ENCODE results near the gene CADPS.
A peak's percentile ranks its signal among the peaks of the same experiment; 100 is the strongest.

Gene CADPS

GRCh38 chr3:62678841-62679240, 196.4 kb downstream of the CADPS start:
- no peak for DNase-seq

GRCh38 chr3:62677926-62678325, 197.3 kb downstream of the CADPS start:
- DNase-seq: no peak

- DNase-seq: no peak
These were observed 198.4 kb downstream of the CADPS start for GRCh38 chr3:62676689-62677271.

GRCh38 chr3:62675492-62675891, 199.7 kb downstream of the CADPS start:
- no peak for DNase-seq

- no peak for DNase-seq
These were observed 202.3 kb downstream of the CADPS start for GRCh38 chr3:62672988-62673313.

GRCh38 chr3:62672270-62672987, 202.8 kb downstream of the CADPS start:
- no peak for DNase-seq

- DNase-seq: no peak
These were observed 204.9 kb downstream of the CADPS start for GRCh38 chr3:62670351-62670750.

GRCh38 chr3:62669161-62669560, 206.1 kb downstream of the CADPS start:
- DNase-seq: no peak

- DNase-seq: no peak
These were observed 207.5 kb downstream of the CADPS start for GRCh38 chr3:62667714-62668113.

GRCh38 chr3:62665627-62666437, 209.4 kb downstream of the CADPS start:
- peak in 1 of 2 donors; percentile 6 for DNase-seq

GRCh38 chr3:62662677-62663076, 212.5 kb downstream of the CADPS start:
- no peak for DNase-seq

GRCh38 chr3:62659660-62660059, 215.6 kb downstream of the CADPS start:
- no peak for DNase-seq

GRCh38 chr3:62655691-62656063, 219.5 kb downstream of the CADPS start:
- DNase-seq: no peak

GRCh38 chr3:62655056-62655690, 220.0 kb downstream of the CADPS start:
- DNase-seq: no peak

- DNase-seq: no peak
These were observed 221.4 kb downstream of the CADPS start for GRCh38 chr3:62653796-62654195.

GRCh38 chr3:62647711-62648110, 227.5 kb downstream of the CADPS start:
- no peak for DNase-seq

GRCh38 chr3:62644493-62644892, 230.7 kb downstream of the CADPS start:
- no peak for DNase-seq

- no peak for DNase-seq
These were observed 236.9 kb downstream of the CADPS start for GRCh38 chr3:62638316-62638715.

- no peak for DNase-seq
These were observed 238.9 kb downstream of the CADPS start for GRCh38 chr3:62636235-62636826.

- no peak for DNase-seq
These were observed 242.5 kb downstream of the CADPS start for GRCh38 chr3:62632510-62633294.

GRCh38 chr3:62631488-62631887, 243.7 kb downstream of the CADPS start:
- DNase-seq: no peak

- no peak for DNase-seq
These were observed 244.6 kb downstream of the CADPS start for GRCh38 chr3:62630664-62631063.

Measured in CD4-positive, alpha-beta T cell treated with Interleukin-1 beta for 1 hour (primary cell).